Sigmoid colon (tissue), 7 donors: ENCODE measurements around the gene HSPA1L. TPM values are rescaled to one million over a fixed set of nuclear protein-coding genes. Genes with fewer than 3 reads are reported as not detected.

ENCODE experiments used
- DNase-seq: peaks from one replicate; pipeline ENCODE4 v3.0.0-alpha.2; 2019
- H3K27ac ChIP-seq, 4 donors: fragments of 200-600 bp; sonication (generic); one replicate each; pipeline ENCODE4 v1.5.1; 2016 to 2019; ENCODE audit warnings: mild to moderate bottlenecking in 1 of 4
- H3K27me3 ChIP-seq, 3 donors: fragments of 200-600 bp; sonication (generic); one replicate each; pipeline ENCODE4 v1.5.1; 2019; ENCODE audit warnings: mild to moderate bottlenecking in 1 of 3
- H3K36me3 ChIP-seq, 4 donors: fragments of 200-600 bp; sonication (generic); one replicate each; pipeline ENCODE4 v1.5.1; 2016 to 2019
- H3K4me1 ChIP-seq, 4 donors: fragments of 200-600 bp; sonication (generic); one replicate each; pipeline ENCODE4 v1.5.1; 2017 to 2019
- H3K4me3 ChIP-seq, 4 donors: fragments of 200-600 bp; sonication (generic); one replicate each; pipeline ENCODE4 v1.5.1; 2017 to 2019; ENCODE audit warnings: mild to moderate bottlenecking in 2 of 4, moderate library complexity in 1 of 4
- H3K9me3 ChIP-seq, 4 donors: fragments of 200-600 bp in 3 of 4; sonication (generic) in 3 of 4; one replicate each; pipeline versions ENCODE4 v1.5.1 to v1.6.1; 2013 to 2019
- CTCF ChIP-seq, 4 experiments: fragments of 450-650 bp in 3 of 4; fragments of 200-600 bp in 1 of 4; IDR thresholded peaks; one replicate each; pipeline ENCODE4 v1.5.1; 2016 to 2019; ENCODE audit warnings: antibody characterized with exemption in 4 of 4, mild to moderate bottlenecking in 3 of 4, moderate library complexity in 2 of 4
- EP300 ChIP-seq, 4 donors: sonication (generic); formaldehyde crosslinking; IDR thresholded peaks; one replicate each; pipeline ENCODE4 v1.6.1; 2017; ENCODE audit warnings: antibody characterized with exemption in 4 of 4
- POLR2A ChIP-seq, 2 donors: fragments of 450-650 bp; IDR thresholded peaks; one replicate each; pipeline ENCODE4 v1.6.1; 2016; ENCODE audit warnings: antibody characterized with exemption in 2 of 2, mild to moderate bottlenecking in 2 of 2, moderate library complexity in 2 of 2
- POLR2AphosphoS5 ChIP-seq, 4 donors: sonication (generic); formaldehyde crosslinking; IDR thresholded peaks; one replicate each; pipeline ENCODE4 v1.6.1; 2017; ENCODE audit warnings: antibody characterized with exemption in 4 of 4
- WGBS, 2 donors: extraction: QIAGEN DNeasy Blood & Tissue Kit; methylation state at CpG; one replicate each; pipeline ENCODE4 v1.1.7; 2013; 5-methylcytosine and 5-hydroxymethylcytosine counted together
- intact Hi-C: fragments of 100-400 bp; cut with DNase I; formaldehyde crosslinking; loops from one replicate; pipeline ENCODE4 v1.15.1; 2023
- polyA plus RNA-seq, 3 donors: library from polyadenylated mRNA; stranded (reverse); fragments of 200-250 nt; gene quantifications; one replicate each; pipeline ENCODE4 v1.2.3, GENCODE V29; 2013
- total RNA-seq, 4 donors: library from RNA; depleted of rRNA; stranded (reverse); fragments of >200 nt; gene quantifications; one replicate each; pipeline ENCODE4 v1.1.0, GENCODE V29; 2016
- donor health status: healthy with polysubstance abuse.
- donor health status: Bipolar disorder and iron deficiency.
- donor health status: healthy.

Gene HSPA1L
- total and polyA plus RNA-seq, 7 donors = 0.23 to 2.3 (median 1.2) TPM

GRCh38 chr6:31775184-31775583 is 39.9 kb downstream of the HSPA1L start:
- Histone ChIP-seq H3K27me3 (no peaks in the 10 kb centered on the region), H3K9me3 (no peaks in the 10 kb centered on the region), H3K27ac (no peak overlapping the region), H3K4me3 (no peak overlapping the region), H3K4me1 (peaks cover 0 to 10% (median 10%) of the 10 kb centered on the region in 4 donors), H3K36me3 (peaks cover 0 to 18% (median 16%) of the 10 kb centered on the region in 4 donors)
- whole genome bisulfite sequencing, 2 donors = 25 to 78% methylated on average over 4 of the region's 4 CpGs
- DNase-seq = no peak
- intact Hi-C loops = no loop called here
- TF ChIP-seq POLR2AphosphoS5 (IDR thresholded peaks at IDR 0.05) (no peak), EP300 (IDR thresholded peaks at IDR 0.05) (no peak), CTCF (IDR thresholded peaks at IDR 0.05) (no peak), POLR2A (IDR thresholded peaks at IDR 0.05) (no peak)

GRCh38 chr6:31771992-31772358 is 43.1 kb downstream of the HSPA1L start:
- Histone ChIP-seq H3K9me3 (no peaks in the 10 kb centered on the region), H3K4me3 (no peak overlapping the region), H3K27me3 (no peaks in the 10 kb centered on the region), H3K27ac (no peak overlapping the region), H3K4me1 (peaks cover 0 to 6% (median 4%) of the 10 kb centered on the region in 4 donors), H3K36me3 (no peaks in the 10 kb centered on the region)
- intact Hi-C loops = no loop called here
- no peak for DNase-seq
- no peak for TF ChIP-seq CTCF (IDR thresholded peaks at IDR 0.05)
- no peak for TF ChIP-seq POLR2AphosphoS5 (IDR thresholded peaks at IDR 0.05)
- TF ChIP-seq EP300 (IDR thresholded peaks at IDR 0.05) = no peak
- TF ChIP-seq POLR2A (IDR thresholded peaks at IDR 0.05) = no peak
- WGBS, 2 donors = 67 to 74% methylated on average over 4 of the region's 4 CpGs

GRCh38 chr6:31770860-31771259 is 44.2 kb downstream of the HSPA1L start:
- peaks cover 0 to 9% (median under 1%) of the 10 kb centered on the region in 3 donors for H3K27me3 ChIP-seq
- H3K36me3 ChIP-seq = no peaks in the 10 kb centered on the region
- no peaks in the 10 kb centered on the region for H3K9me3 ChIP-seq
- 30 to 69% methylated on average over 2 of the region's 2 CpGs for WGBS, 2 donors
- H3K4me1 ChIP-seq = peaks cover 0 to 9% (median 7%) of the 10 kb centered on the region in 4 donors
- no peak for DNase-seq
- TF ChIP-seq POLR2A (IDR thresholded peaks at IDR 0.05) (no peak), CTCF (IDR thresholded peaks at IDR 0.05) (no peak), EP300 (IDR thresholded peaks at IDR 0.05) (no peak), POLR2AphosphoS5 (IDR thresholded peaks at IDR 0.05) (no peak)
- H3K27ac ChIP-seq = no peak overlapping the region
- intact Hi-C loops = no loop called here
- no peak overlapping the region for H3K4me3 ChIP-seq

GRCh38 chr6:31769684-31770371 is 45.3 kb downstream of the HSPA1L start:
- intact Hi-C loops = loop anchor here (1.0 kb wide), 1 partner anchor 90 kb away; no protein-coding TSS in a partner anchor
- DNase-seq = peak; percentile 80
- Histone ChIP-seq H3K27me3 (peaks cover 0 to 14% (median 3%) of the 10 kb centered on the region in 3 donors), H3K9me3 (no peaks in the 10 kb centered on the region), H3K27ac (no peak overlapping the region), H3K4me3 (no peak overlapping the region), H3K36me3 (no peaks in the 10 kb centered on the region), H3K4me1 (peaks cover 0 to 10% (median 7%) of the 10 kb centered on the region in 4 donors)
- peak; percentile 32 to 83 (median 70) for TF ChIP-seq CTCF (IDR thresholded peaks at IDR 0.05)
- TF ChIP-seq POLR2AphosphoS5 (IDR thresholded peaks at IDR 0.05) = no peak
- WGBS, 2 donors = 27 to 56% methylated on average over 12 of the region's 12 CpGs
